ENCODE measurements around the gene TMUB1.

Gene TMUB1

DNA sequence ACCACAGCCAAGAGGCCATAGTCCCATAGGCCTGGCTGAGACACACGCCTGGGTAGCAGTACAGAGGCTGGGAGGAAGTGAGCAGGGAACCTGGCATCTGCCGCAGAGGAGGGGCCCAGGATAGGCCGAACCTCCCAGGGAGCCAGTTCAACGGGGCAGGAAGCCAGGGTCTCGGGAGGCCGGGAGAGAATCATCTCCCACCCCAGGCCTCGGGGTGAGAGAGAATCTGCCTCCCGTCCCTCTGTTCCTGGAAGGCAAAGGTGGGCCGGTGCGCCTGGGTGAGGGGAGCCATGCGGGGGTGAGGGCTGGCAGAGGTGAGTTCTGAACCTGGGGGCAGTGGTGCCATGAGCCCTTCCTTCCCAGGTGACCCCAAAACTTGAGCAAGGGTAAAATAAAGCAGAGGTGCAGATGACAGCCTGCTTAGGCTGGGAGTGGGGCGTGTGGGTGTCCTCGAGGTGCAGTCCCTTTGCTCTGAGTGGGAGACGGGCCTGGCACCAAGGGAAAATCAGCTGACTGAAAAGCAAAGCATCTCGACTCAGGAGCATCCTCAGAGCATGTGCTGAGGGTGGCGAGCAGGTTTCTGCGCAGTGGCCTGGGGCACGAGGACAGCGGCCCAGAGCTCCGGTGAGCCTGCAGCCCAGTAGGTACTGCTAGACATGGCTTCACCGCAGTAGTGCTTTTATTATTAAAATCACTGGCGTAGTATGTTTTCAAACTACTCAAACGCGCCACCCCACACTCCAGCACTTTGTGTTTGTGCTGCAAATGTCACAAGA, 18.5 kb upstream of the TMUB1 start:
- no peak for DNase-seq

DNA sequence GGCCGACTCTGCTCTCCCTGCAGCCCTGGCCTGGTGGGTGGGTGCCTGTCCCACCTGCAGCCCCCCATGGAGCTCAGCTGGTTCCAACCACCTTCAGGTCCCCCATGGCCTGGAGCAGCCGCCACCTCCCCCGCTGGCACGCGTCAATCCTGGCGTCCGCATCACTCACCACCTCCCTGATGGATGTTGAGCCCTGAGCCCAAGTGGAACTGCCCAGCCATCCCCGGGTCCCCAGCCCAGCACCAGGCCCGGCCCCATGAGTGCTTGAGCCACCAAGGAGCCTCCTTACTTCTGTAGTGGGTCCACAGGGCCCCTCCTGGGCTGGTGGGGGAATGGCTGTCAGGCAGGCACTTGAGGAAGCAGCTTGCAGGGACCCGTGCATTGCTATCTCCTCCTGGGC, 17.6 kb upstream of the TMUB1 start:
- DNase-seq, result no peak

DNA sequence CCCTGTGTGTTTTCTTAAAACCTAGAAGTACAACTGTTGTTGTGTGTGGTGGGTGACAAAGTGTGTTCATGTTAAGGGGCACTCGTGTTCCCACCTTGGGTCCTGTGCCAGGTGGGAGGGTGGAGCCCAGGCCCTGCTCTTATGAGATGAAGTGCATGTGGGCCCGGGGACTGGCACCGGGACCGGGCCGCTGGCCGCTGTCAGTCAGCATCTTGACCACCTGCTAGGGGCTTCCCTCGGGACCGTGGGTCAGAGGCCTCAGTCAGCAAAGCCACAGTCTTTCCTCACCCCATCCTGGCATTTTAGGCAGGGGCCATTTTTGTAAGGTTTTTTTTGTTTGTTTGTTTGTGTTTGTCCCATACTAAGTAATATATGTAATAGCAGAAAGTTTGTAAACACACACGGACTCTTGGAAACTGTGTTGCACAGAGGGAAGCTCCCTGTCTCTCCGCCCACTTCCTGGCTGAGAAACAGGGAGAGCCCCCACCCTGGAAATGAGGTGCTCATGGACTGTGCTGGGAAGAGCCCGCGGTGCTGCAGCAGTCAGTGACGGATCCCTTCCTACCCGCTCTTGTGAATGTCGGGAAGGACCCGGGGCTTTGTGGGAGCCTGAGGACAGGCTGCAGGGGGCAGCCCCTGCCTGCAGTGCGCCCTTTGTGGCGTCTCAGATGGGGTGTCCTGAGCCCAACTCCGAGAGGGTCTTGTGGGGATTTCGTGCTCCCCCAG, 16.4 kb upstream of the TMUB1 start:
- DNase-seq, result no peak

DNA sequence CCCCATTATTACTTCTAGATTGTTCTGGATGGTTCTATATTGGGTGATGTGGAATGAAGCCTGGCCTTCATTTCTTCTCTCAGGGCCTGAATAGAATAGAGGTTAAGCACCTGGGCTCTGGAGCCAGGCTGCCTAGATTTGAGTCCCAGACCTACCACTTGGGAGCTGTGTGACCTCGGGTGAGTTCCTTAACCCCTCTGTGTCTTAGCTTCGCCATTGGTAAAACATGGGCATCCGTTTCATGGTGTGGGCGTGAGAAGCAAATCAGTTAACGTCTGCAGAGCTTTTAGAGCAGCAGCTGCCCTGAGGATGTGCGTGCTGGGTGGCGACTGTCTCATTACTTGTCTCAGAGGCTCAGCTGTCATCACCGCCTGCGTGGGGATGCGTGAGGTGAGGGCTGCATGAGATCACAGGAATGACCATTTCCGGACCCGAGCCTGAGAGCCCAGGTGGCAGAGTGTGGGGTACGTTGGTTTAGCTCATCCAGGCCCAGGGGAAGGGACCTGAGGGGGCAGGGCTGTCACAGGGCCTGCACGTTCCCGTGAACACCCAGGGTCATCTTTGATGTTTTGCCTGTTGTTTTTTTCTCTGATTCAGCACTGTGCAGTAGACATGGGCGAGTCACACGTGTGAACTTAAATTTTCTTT, 12.7 kb upstream of the TMUB1 start:
- no peak for DNase-seq

DNA sequence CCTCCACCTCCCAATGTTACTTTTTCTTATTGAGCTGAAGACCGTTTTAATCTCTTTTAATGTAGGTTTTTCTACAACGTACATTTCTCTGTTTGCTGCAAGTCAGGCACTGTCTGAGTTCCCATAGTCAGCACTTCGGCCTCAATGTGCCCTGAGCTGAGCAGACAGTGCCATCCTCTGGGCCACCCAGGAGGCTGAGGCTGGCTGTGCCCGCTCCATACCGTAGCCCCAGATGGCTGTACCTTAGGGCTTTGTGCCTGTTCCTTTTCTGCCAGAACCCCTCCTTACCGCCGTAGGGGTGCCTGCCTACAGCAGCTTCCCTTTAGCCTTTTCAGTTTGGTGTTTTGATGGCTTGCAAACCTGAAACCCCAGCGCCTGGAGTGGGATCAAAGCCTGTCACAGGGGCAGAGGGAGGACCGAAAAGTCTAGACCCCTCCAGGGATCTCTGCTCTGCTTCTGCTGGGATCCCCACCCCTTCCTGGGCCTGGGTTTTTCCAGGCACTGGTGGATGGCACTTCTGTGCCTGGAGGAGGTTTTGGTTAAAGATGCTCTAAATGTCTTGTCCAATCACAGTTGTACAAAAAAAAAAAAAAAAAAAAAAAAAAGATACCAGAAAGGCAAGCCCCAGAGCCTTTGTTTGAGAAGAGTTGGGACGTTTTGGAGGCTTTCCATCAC, 12.0 kb upstream of the TMUB1 start:
- no peak for DNase-seq

DNA sequence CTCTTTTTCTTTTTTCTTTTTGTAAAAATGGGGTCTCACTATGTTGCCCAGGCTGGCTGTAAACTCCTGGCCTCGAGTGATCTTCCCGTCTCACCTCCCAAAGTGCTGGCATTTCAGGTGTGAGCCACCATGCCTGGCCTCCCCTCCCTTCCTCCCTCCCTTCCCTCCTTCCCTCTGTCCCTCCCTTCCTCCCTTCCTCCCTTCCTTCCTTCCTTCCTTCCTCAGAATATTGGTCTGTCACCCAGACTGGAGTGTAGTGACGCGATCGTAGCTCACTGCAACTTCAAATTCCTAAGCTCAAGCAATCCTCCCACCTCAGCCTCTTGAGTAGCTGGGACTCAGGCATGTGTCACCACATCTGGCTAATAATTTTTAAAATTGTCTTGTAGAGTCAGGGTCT, 11.4 kb upstream of the TMUB1 start:
- no peak for DNase-seq

DNA sequence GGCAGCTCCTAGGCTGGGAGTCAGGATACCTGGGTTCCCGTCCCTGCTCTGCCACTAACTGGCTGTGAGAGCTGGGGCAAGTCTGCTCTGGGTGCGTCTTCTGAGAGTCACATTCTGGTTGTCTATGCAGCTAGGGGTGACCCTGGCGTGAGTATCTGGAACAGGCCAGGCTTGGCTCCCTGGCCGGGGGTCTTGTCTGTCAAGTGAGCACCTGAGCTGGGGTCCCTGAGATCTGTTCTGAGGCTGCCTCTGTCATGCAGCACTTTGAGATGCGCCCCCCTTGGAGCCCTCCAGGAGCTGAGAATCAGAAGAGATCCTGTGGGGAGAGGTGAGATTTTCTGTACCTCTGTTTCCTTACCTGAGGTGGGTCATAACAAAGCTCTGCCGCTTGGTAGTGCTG, 10.5 kb upstream of the TMUB1 start:
- no peak for DNase-seq

DNA sequence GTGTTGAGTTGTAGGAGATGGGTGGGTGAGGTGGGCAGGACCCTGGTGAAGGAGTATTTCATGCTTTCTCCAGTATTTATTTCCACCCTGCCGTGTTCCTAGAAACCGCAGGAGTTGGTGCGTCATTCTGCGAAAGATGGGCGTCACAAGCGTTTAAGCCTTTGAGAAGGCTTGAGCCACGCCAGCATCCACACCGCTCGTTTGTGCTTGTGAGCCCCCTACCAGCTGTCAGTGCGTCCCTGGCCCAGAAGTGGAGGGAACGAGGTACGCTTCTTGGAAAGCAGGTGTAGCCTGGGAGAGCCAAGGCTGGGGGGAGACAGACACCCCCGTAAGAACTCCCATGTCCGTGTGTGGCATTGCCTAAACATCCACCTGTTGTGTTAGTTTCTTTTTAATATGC, 8.7 kb upstream of the TMUB1 start:
- DNase-seq, result no peak

DNA sequence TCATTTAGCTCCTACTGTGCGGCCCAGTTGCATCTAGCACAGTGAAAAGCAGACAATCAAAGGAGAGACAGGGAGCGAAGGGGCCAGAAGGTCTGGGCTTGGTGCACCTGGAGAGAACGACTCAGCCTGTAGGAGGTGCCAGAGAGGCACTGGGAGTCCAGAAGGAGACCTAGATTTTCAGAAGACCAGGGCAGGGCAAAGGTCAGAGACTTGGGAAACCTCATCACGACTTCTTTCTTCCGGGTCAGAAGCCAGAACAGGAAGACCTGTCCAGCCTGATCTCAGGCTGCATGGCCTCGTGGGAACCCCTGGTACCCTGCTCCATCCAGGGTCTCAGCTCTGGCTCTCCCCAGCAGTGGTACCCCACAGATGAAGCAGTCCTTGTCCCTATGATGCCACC, 8.1 kb upstream of the TMUB1 start:
- no peak for DNase-seq

DNA sequence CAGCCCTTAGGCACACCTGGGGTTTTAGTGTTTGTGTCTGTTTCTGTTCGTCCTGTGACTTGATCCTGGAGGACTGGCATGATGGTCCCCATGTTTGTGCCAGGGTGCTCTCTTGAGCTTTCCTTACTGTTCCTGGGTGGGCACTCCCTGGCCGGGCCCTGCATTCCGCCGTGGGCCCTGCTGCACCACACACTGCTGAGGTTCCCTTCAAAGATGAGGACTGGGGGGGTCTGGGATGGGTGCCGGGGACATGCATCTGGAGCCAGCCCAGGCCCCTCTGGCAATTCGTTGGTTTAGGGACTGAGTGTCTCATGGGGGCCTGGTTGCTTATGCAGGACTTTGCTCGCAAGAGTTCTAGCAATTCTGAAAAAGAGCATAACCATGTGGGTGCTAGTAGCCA, 7.7 kb upstream of the TMUB1 start:
- DNase-seq, result no peak

DNA sequence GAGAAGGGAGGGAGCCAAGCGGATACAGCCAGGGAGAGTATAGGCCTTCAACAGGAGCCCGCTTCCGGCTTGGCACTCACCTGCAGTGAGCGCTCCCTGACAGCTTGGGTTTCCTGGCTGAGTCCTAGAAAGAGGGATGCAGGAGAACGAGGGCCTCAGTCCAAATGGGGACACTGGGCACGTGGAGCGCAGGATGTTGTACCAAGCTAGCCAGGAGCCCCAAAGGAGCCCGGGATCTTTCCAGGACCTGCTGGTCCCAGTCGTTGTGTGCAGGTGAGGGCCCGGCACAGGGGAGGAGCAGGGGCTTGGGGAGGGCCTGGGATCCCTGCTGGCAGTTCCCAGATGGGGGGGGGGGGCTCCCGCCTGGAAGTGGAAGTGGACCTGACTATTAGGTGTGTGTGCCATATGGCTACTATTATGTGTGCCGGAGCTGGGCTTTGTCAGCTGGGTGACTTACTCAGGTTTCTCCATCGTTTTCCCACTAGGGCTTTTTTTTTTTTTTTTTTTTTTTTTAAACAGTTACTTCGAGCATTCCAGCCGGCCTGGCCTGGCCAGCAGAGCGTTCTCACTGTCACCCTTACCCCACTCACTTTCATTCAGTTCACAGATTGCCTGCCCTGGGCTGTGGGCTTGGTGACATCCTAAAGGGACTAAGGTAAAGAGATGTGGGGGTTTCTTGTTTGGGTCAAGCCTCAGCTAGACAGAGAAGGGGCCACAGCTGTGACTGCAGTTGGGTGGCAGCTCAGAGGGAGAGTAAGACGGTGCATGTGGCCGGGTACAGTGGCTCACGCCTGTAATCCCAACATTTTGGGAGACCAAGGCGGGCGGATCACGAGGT, 6.8 kb upstream of the TMUB1 start:
- DNase-seq, result no peak

DNA sequence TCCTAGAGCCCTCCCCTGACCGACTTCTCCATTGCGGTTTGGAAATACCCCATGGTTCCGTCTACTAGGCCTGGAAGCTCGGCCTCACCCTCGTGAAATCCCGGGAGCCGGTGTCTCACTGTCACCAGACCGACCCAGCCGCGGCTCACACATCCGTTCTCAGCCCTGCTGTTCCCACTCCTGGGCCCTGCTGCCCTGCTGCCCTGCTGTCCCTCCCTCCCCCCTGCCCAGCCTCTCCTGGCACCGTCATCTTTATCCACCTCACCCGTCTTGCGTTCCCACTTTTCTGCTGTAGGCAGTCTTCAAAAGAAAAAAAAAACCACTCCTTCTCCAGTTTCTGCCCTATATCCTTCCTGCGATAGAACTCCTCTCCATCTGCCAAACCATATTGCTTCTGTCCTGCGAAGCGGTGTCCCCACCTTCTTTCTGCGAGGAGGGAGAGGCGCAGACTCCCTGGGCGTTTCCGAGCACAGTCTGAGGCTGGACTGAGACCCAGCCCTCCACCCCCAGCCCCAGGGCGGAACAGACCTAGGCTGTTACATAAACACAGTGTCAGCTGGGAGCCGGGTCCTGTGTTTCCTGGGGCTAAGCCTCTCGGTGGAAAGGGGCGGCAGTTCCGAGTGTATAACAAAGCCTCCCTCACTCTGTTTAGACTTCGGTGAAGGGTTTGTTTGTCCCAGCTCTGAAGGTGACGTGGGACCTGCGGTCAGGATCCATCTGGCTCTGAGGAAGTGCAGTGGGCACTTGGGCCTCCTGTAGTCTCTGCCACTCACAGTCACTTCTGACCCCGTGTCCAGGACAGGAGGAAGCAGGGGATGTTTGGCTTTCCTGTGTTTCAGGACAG, 5.8 kb upstream of the TMUB1 start:
- no peak for DNase-seq

DNA sequence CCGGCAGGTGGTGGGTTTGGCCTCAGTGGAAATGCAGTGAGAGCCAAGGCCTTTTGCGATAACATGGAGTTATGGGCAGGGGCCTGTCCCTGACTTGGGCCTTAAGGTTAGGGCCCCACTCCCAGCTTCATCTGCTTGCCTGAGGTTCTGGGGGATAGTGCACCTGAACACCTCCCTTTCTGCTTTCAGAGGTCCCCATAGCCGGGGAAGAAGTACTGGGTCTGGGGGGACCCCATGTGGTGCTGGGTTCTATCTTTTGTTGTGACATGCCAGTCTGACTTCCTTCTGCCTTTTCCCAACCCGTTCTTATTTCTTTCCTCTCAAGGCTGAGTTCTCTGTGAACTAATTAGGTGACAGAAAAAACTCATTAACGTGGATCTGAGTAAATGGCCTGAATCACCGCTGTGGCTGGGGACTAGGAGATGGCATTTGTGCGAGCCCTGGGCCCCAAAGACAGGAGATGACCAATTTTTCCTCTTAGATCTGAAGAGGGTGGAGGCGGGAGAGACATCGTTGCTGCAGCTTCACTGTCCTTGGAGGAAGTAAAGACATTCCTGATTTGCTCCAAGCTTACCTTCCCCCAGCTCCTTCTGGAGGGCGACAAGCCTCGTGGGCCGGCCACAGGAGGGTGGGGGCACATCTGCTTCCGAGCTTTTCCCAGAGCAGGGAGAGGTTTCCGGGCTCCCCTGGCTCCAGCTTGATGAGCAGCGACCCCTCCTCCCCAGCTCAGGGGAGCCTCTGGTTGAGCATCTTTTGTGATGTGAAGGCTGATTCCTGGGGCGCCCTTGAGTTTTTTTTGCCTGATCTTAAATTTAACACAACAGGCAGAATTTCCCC, 4.9 kb upstream of the TMUB1 start:
- DNase-seq, result no peak

DNA sequence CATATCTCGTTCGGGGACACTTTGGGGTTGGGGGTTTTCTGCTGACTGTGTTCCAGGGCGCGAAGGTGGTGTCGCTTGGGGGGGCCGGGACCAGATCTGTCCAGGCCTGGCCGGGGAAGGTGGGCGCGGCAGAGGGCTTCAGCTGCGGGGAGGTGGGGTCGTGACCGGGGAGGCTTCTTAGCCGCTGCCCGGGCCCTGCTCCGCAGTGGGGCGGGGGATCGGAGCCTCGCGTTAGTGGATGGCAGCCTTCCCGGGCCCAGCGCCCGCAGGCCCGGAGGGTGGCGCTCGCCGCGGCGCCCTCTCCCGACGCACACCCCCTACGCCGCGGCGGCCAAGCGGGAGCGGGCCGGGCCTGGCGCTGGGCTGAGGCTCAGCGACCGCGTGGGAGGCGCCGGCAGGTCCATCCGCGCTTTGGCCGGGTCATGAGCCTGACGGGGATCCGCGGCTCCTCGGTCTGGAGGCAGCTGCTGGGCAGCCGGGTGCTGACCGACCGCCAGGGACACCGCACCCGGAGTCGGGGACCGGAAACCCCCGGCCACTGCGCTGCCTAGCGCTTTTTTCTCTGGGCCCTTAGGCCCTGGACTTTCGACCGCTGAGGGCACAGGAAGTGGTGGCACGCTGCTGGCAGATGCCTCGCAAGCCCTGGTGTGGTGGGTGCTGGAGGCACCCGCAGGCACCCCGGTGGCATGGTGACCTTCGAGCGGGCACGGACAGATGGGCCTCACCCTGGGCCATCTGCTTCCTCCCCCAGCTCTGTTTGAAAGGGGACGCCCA, 4.1 kb upstream of the TMUB1 start:
- peak; percentile 55 for DNase-seq

DNA sequence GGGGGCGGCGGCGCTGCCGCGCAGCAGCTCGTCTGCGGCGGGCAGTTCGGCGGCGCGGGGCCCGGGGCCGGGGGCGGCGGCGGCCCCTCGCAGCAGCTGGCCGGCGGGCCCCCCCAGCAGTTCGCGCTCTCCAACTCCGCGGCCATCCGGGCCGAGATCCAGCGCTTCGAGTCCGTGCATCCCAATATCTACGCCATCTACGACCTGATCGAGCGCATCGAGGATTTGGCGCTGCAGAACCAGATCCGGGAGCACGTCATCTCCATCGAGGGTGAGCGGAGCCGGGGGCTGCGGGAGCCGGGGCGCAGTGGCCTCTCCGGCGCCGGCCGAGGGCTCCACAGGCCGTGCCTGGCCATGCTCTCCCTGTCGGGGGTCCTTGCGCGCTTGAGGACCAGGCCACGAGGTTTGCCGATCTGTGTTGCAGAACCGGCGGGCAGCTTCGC, 3.5 kb upstream of the TMUB1 start:
- DNase-seq, result peak; percentile 50

DNA sequence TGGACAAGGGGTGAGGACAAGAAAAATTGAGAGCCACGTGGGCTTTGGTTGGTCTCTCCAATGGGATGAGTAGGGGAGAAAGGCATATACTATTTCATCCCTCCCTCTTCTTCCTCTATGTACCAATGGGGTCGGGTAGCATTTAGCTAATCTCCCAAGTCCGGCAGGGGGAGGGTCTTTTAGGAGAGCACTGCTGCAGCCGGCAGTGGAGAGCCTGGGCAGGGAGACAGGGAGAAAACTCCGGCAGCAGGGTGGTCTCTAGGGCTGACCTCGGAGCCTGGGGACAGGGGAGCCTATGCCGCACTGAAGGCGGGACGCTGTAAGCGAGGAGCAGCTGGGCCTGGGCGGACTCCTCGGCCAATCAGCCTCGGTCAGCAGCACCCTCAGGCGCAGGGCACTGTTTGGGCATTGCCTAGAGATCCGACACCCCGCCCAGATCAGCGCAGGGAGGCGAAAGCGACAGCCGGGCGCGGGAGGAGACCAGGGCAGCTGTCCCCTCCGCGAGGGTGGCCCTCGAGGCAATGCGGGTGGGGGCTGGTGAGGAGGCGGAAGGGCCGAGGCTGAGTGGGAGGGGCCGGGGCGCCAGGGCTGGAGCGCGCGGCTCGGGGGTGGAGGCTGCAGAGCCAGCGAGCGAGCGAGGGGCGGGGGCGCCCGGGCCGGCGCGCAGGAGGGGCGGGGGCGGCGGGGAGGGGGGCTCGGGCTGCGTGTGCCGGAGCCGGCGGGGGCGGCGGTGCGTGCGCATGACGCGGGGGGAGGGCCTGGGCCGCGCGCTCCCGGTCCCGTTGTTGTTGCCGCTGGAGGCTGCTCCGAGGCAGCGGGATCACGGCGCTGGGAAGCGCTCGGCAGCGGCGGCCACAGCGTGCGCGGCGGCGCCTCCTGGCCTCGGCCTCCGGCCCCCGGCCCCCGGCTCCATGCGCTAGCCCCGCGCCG, 2.7 kb upstream of the TMUB1 start, which contains the start of gene AGAP3:
AGAP3 (plus strand) TSS at position 785 of the 930 bp plus-strand sequence. CDS start 267 bp downstream, outside the sequence.
- DNase-seq, result peak; percentile 53

DNA sequence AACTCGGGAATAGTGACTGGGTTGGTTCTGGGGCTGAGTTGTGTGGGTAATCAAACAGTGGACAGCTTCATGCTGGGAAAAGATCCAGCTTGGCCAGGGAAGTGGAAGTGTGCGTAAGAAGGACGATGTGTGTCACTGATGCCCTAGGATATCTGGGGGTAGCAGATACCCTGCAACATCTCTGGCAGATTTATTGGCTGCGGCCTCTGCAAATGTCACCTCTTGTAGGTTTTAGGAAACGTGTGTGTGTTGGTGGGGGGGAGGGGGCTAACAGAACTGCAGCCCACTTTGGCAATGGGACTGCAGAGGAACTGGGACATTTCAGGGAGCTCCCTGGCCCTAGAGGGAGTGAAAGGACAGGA, 2.0 kb upstream of the TMUB1 start:
- no peak for DNase-seq

DNA sequence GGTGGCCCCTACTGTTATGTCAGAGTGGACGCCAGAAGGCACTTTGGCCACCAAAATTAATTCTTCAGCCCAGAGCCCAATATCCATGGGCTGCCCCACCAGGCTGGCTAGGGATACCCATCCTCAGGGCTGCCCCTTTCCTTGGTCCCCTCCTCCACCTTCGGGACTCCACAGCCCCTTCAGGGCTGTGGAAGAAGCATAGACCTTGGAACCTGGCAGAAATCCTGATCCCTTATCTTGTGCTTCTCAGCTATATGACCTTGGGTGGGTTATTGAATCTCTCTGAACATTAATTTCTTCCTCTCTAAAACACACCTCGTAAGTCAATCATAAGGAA, 499 bp upstream of the TMUB1 start:
- DNase-seq, result no peak

Data from activated CD4-positive, CD25-positive, alpha-beta regulatory T cell treated with anti-CD3 and anti-CD28 coated beads, Interleukin-2, amount 50 U/mL, for 72 hours (primary cell).